ENCODE measurements around the gene SIK3. TPM values are rescaled to one million over a fixed set of nuclear protein-coding genes. Genes with fewer than 3 reads are reported as not detected.
"Not testable (repeated sequence)": the region's sequence is repeated elsewhere in the genome, so short reads cannot be mapped to it uniquely, and the experiment has no call there.

The SIK3 gene
- total RNA-seq, 1 donor from 2014 or later = 32.9 TPM

- peaks cover 21% of the 10 kb centered on the region for H3K36me3 ChIP-seq
- peaks cover 38% of the 10 kb centered on the region for H3K4me1 ChIP-seq
- H3K27me3 ChIP-seq (ENCODE audit: low read depth) = no peaks in the 10 kb centered on the region
- H3K4me3 ChIP-seq = peak overlapping the region; percentile 91
- DNase-seq (peak; percentile 61), ATAC-seq (peak; percentile 65 to 74)
- intact Hi-C loops (cut with DNase I) = no loop called here
- no peak for TF ChIP-seq CTCF (IDR thresholded peaks at IDR 0.05)
- peak overlapping the region; percentile 88 for H3K27ac ChIP-seq
- H3K9me3 ChIP-seq = no peaks in the 10 kb centered on the region
These were observed 45.2 kb upstream of the SIK3 start for GRCh38 chr11:117143390-117143789.

GRCh38 chr11:117137223-117138086, 39.2 kb upstream of the SIK3 start:
- intact Hi-C loops (cut with DNase I) = not testable (repeated sequence)

DNA sequence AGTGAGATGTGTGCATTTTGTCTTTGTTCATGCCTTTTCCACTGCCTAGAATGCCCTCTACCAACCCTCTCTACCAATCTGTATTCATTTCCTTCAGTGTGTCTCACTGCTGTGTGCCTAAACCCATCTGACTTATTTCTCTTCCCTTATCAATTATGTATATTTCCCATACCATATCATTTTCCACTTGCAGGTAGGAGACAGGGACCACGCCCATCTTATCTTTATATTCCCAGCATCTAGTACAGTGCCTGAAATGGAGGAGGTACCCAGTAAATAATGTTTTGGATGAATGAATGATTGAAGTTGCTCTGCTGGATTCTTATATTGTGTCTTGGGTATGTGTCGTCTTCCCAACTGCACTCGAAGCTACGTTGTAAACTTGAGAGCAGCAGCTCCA, 36.8 kb upstream of the SIK3 start:
- intact Hi-C loops (cut with DNase I) = loop anchor here (5.0 kb wide), 1 partner anchor 72 kb away; no protein-coding TSS in a partner anchor
- H3K27me3 ChIP-seq (ENCODE audit: low read depth); ATAC-seq; H3K4me3 ChIP-seq; H3K36me3 ChIP-seq; DNase-seq; H3K27ac ChIP-seq; H3K9me3 ChIP-seq; H3K4me1 ChIP-seq: not testable (repeated sequence)

More at GRCh38 chr11:117137223-117138086, 39.2 kb upstream of the SIK3 start:
- H3K9me3 ChIP-seq; H3K4me1 ChIP-seq; H3K36me3 ChIP-seq; DNase-seq; H3K27me3 ChIP-seq (ENCODE audit: low read depth); H3K4me3 ChIP-seq; H3K27ac ChIP-seq: not testable (repeated sequence)
- ATAC-seq = peak; percentile 57 to 68

GRCh38 chr11:117134431-117134830, 36.2 kb upstream of the SIK3 start:
- Histone ChIP-seq H3K9me3 (no peaks in the 10 kb centered on the region), H3K36me3 (no peaks in the 10 kb centered on the region), H3K4me3 (no peak overlapping the region), H3K27ac (no peak overlapping the region), H3K27me3 (ENCODE audit: low read depth) (no peaks in the 10 kb centered on the region), H3K4me1 (no peaks in the 10 kb centered on the region)
- intact Hi-C loops (cut with DNase I) = loop anchor here (5.0 kb wide), 1 partner anchor 73 kb away; no protein-coding TSS in a partner anchor
- ATAC-seq (no peak), DNase-seq (no peak)
- TF ChIP-seq CTCF (IDR thresholded peaks at IDR 0.05) = no peak

- TF ChIP-seq CTCF (IDR thresholded peaks at IDR 0.05) = no peak
- DNase-seq (no peak), ATAC-seq (no peak)
- intact Hi-C loops (cut with DNase I) = loop anchor here (5.0 kb wide), 1 partner anchor 76 kb away; no protein-coding TSS in a partner anchor
- H3K4me3 ChIP-seq = no peak overlapping the region
- H3K9me3 ChIP-seq = no peaks in the 10 kb centered on the region
- no peak overlapping the region for H3K27ac ChIP-seq
- H3K4me1 ChIP-seq = no peaks in the 10 kb centered on the region
- no peaks in the 10 kb centered on the region for H3K27me3 ChIP-seq (ENCODE audit: low read depth)
- no peaks in the 10 kb centered on the region for H3K36me3 ChIP-seq
These were observed 32.7 kb upstream of the SIK3 start for GRCh38 chr11:117130879-117131278.

DNA sequence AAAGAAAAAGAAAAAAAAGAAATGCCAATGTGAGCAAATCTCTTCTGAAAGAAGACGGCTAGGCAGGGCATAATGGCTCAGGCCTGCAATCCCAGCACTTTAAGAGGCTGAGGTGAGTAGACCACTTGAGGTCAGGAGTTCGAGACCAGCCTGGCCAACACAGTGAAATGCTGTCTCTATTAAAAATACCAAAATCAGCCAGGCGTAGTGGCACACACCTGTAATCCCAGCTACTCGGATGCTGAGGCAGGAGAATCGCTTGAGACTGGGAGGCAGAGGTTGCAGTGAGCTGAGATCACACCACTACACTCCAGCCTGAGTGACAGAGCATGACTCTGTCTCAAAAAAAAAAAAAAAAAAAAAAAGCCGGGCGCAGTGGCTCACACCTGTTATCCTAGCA, 32.2 kb upstream of the SIK3 start:
- not testable (repeated sequence) for H3K4me1 ChIP-seq; H3K27me3 ChIP-seq (ENCODE audit: low read depth); H3K36me3 ChIP-seq; H3K27ac ChIP-seq; H3K4me3 ChIP-seq; DNase-seq; H3K9me3 ChIP-seq; ATAC-seq
- intact Hi-C loops (cut with DNase I) = loop anchor here (5.0 kb wide), 1 partner anchor 77 kb away; no protein-coding TSS in a partner anchor

DNA sequence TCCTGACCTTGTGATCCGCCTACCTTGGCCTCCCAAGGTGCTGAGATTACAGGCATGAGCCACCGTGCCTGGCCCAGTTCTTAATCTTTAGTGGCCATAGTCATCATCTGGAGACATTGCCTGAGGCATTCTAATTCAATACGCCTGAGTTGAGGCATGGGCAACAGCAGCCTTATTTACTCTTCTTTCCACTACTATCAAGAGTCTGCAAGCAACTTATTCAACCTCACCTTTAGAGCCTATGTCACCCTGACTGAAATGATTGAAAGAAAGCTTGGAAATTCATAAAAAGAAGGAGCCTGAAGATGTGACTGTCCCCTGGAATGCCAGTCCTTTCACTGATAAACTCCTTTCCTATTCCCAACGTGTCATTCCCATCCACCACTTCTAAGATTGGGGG, 30.1 kb upstream of the SIK3 start:
- H3K9me3 ChIP-seq = no peaks in the 10 kb centered on the region
- no peaks in the 10 kb centered on the region for H3K27me3 ChIP-seq (ENCODE audit: low read depth)
- H3K4me3 ChIP-seq = no peak overlapping the region
- no peaks in the 10 kb centered on the region for H3K36me3 ChIP-seq
- ATAC-seq = no peak
- H3K27ac ChIP-seq = no peak overlapping the region
- TF ChIP-seq CTCF (IDR thresholded peaks at IDR 0.05) = no peak
- no peaks in the 10 kb centered on the region for H3K4me1 ChIP-seq
- intact Hi-C loops (cut with DNase I) = no loop called here
- no peak for DNase-seq

All from lower lobe of right lung (tissue), 2 donors.